PC-9 (cell line): Measurements from ENCODE around the gene WDR5B. TPM values are rescaled to one million over a fixed set of nuclear protein-coding genes. Genes with fewer than 3 reads are reported as not detected.

Experiments
- BruUV-seq: library from RNA; stranded (reverse); fragments of 400-500 nt; replicated peaks from 2 replicates; lab custom pipeline; 2021; lab: Mats Ljungman, UMichigan
- CTCF ChIA-PET: fragments of 300-600 bp; sonication (Branson Sonifier 250); formaldehyde crosslinking; loops from one replicate; lab custom pipeline; 2022; ENCODE audit warnings: antibody characterized with exemption; lab: Charles Lee
- POLR2A ChIA-PET: fragments of 300-600 bp; sonication (Branson Sonifier 250); formaldehyde crosslinking; loops from one replicate; lab custom pipeline; 2022; ENCODE audit warnings: antibody characterized with exemption; ENCODE audit not compliant: unreplicated experiment; lab: Charles Lee
- DNase-seq, 2 experiments: peaks; one replicate each; pipeline versions ENCODE4 v3.0.0 to v3.0.0-alpha.2; 2015 to 2022; ENCODE audit warnings: mixed read lengths in 1 of 2
- H2AFZ ChIP-seq: fragments of 200-600 bp; sonication (generic); 2 replicates; pipeline ENCODE4 v1.8.1; 2017; ENCODE audit warnings: antibody characterized with exemption
- H3F3A ChIP-seq: fragments of 200-600 bp; sonication (generic); 2 replicates; pipeline ENCODE4 v1.8.1; 2017; ENCODE audit warnings: antibody characterized with exemption, mild to moderate bottlenecking, low read depth; ENCODE audit not compliant: insufficient read depth
- H3K27ac ChIP-seq: fragments of 200-600 bp; sonication (generic); 2 replicates; pipeline ENCODE4 v1.6.1; 2016; ENCODE audit warnings: mixed run types
- H3K27me3 ChIP-seq: fragments of 200-600 bp; sonication (generic); 2 replicates; pipeline ENCODE4 v1.6.1; 2016; ENCODE audit warnings: low read depth, mixed run types; ENCODE audit not compliant: insufficient read depth
- H3K36me3 ChIP-seq: fragments of 200-600 bp; sonication (generic); 2 replicates; pipeline ENCODE4 v1.6.1; 2016; ENCODE audit warnings: low read depth, mixed run types
- H3K4me1 ChIP-seq: fragments of 200-600 bp; sonication (generic); replicated peaks from 2 replicates; pipeline ENCODE4 v1.6.1; 2016; ENCODE audit warnings: mixed run types; ENCODE audit not compliant: insufficient read depth
- H3K4me2 ChIP-seq: fragments of 200-600 bp; sonication (generic); 2 replicates; pipeline ENCODE4 v1.6.1; 2017; ENCODE audit warnings: mixed run types
- H3K4me3 ChIP-seq: fragments of 200-600 bp; sonication (generic); 2 replicates; pipeline ENCODE4 v1.6.1; 2016; ENCODE audit warnings: mixed run types
- H3K79me2 ChIP-seq: fragments of 200-600 bp; sonication (generic); 2 replicates; pipeline ENCODE4 v1.6.1; 2017; ENCODE audit warnings: low read depth, mixed run types
- H3K9me2 ChIP-seq: fragments of 200-600 bp; sonication (generic); 2 replicates; pipeline ENCODE4 v1.8.1; 2017; ENCODE audit warnings: mild to moderate bottlenecking; ENCODE audit not compliant: insufficient read depth
- H3K9me3 ChIP-seq: fragments of 200-600 bp; sonication (generic); 2 replicates; pipeline ENCODE4 v1.8.1; 2016; ENCODE audit warnings: low read depth; ENCODE audit not compliant: insufficient read depth
- H4K20me1 ChIP-seq: fragments of 200-600 bp; sonication (generic); 2 replicates; pipeline ENCODE4 v1.8.1; 2017; ENCODE audit not compliant: insufficient read depth
- CTCF ChIP-seq: fragments of 200-600 bp; sonication (generic); conservative IDR thresholded peaks from 2 replicates; pipeline ENCODE4 v1.6.1; 2017; ENCODE audit warnings: mixed run types, antibody characterized with exemption, mild to moderate bottlenecking, moderate library complexity
- EZH2 ChIP-seq: fragments of 200-600 bp; sonication (generic); IDR thresholded peaks from 2 replicates; pipeline ENCODE4 v1.8.0; 2017; ENCODE audit warnings: antibody characterized with exemption, low read depth
- intact Hi-C: fragments of 100-400 bp; cut with micrococcal nuclease; formaldehyde crosslinking; loops from one replicate; pipeline ENCODE4 v1.10.0; 2022; ENCODE audit not compliant: unreplicated experiment
- total RNA-seq: library from RNA; stranded (reverse); gene quantifications from 2 replicates; pipeline ENCODE4 v1.2.3, GENCODE V29; 2021

Gene WDR5B
- total RNA-seq, 1 experiment from 2014 or later = 5.8 TPM

- BruUV-seq = no TSS peak
- ChIA-PET POLR2A (no interaction called here), CTCF (no interaction called here)
- Histone ChIP-seq H3K4me1 (peaks cover 12% of the 10 kb centered on the region), H3K4me2 (no peak overlapping the region), H3K4me3 (no peak overlapping the region), H4K20me1 (no peaks in the 10 kb centered on the region), H3K27ac (no peak overlapping the region), H3K79me2 (no peaks in the 10 kb centered on the region), H3K9me3 (no peaks in the 10 kb centered on the region), H3F3A (0 out of 2 replicates have a peak, but pooled peaks cover 5% of the 10 kb centered on the region), H3K36me3 (0 out of 2 replicates have a peak, but pooled peaks cover 9% of the 10 kb centered on the region), H3K27me3 (no peaks in the 10 kb centered on the region), H3K9me2 (no peaks in the 10 kb centered on the region), H2AFZ (no peak overlapping the region)
- TF ChIP-seq CTCF (no peak), EZH2 (no peak)
- intact Hi-C loops = no loop called here
- DNase-seq = no peak
Measured at GRCh38 chr3:122405015-122405414, 10.8 kb downstream of the WDR5B start.

- Histone ChIP-seq H3K9me2 (no peaks in the 10 kb centered on the region), H3K79me2 (no peaks in the 10 kb centered on the region), H3K27ac (no peak overlapping the region), H3K4me3 (no peak overlapping the region), H3K9me3 (no peaks in the 10 kb centered on the region), H2AFZ (no peak overlapping the region), H3K4me2 (no peak overlapping the region), H3F3A (0 out of 2 replicates have a peak, but pooled peaks cover 5% of the 10 kb centered on the region), H3K4me1 (peaks cover 11% of the 10 kb centered on the region), H4K20me1 (no peaks in the 10 kb centered on the region), H3K36me3 (0 out of 2 replicates have a peak, but pooled peaks cover 9% of the 10 kb centered on the region), H3K27me3 (no peaks in the 10 kb centered on the region)
- ChIA-PET POLR2A (no interaction called here), CTCF (no interaction called here)
- TF ChIP-seq EZH2 (no peak), CTCF (no peak)
- intact Hi-C loops = no loop called here
- no peak for DNase-seq
- no TSS peak for BruUV-seq
Measured at GRCh38 chr3:122403489-122403888, 12.4 kb downstream of the WDR5B start.

GRCh38 chr3:122398920-122399319, 16.9 kb downstream of the WDR5B start:
- Histone ChIP-seq H2AFZ (no peak overlapping the region), H4K20me1 (no peaks in the 10 kb centered on the region), H3K79me2 (no peaks in the 10 kb centered on the region), H3K9me2 (no peaks in the 10 kb centered on the region), H3K4me2 (no peak overlapping the region), H3K9me3 (no peaks in the 10 kb centered on the region), H3K4me3 (no peak overlapping the region), H3K36me3 (no peaks in the 10 kb centered on the region), H3K27ac (no peak overlapping the region), H3K27me3 (no peaks in the 10 kb centered on the region), H3K4me1 (no peaks in the 10 kb centered on the region), H3F3A (no peaks in the 10 kb centered on the region)
- ChIA-PET POLR2A (no interaction called here), CTCF (interaction anchor here (0.5 kb wide), 1 partner anchor 313 kb away, joined by 7 read pairs; no protein-coding TSS in a partner anchor)
- DNase-seq = no peak
- BruUV-seq = no TSS peak
- intact Hi-C loops = loop anchor here (10.0 kb wide), 2 partner anchors 396 to 546 kb away; partner anchors contain the start of genes HSPBAP1 and SLC49A4
- TF ChIP-seq EZH2 = no peak
- TF ChIP-seq CTCF = no peak
